H1 (cell line): ENCODE measurements around the gene LTBR. TPM values are rescaled to one million over a fixed set of nuclear protein-coding genes. Genes with fewer than 3 reads are reported as not detected.

Experiments
- GTF2F1 ChIP-seq: IDR thresholded peaks from 2 replicates; pipeline ENCODE4 v1.6.1; 2012; ENCODE audit warnings: low read depth, low read length, improper control_type of control experiment, borderline replicate concordance
- polyA plus RNA-seq, 7 experiments: library from polyadenylated mRNA; depleted of rRNA in 3 of 7; stranded (reverse) in 5 of 7; unstranded in 2 of 7; fragments of >200 nt in 5 of 7; fragments of 200-250 nt in 2 of 7; gene quantifications; 1 replicate in 5 of 7; 2 replicates in 1 of 7; 4 replicates in 1 of 7; pipeline versions ENCODE4 v1.2.1 to v1.2.3, GENCODE V29; 2011 to 2013; ENCODE audit warnings: missing spikeins in 2 of 7, mixed read lengths in 2 of 7
- total RNA-seq: library from RNA; stranded (reverse); fragmentation: NEBNext Ultra II Directional; extraction: Animal tissue kit (Norgen Biotek cat#: 25700); gene quantifications from 2 replicates; pipeline ENCODE4 v1.2.1, GENCODE V29; 2021

Gene LTBR
- total and polyA plus RNA-seq, 2 of the 8 experiments (the other 6 are each of a cell fraction or from before 2014, with no cell fraction given) = 5.1 to 6.3 TPM

- TF ChIP-seq GTF2F1 = no peak
These were observed 48.4 kb upstream of the LTBR start (continued) for GRCh38 chr12:6335451-6336078.
